ENCODE results near the gene PDSS2. TPM values are rescaled to one million over a fixed set of nuclear protein-coding genes. Genes with fewer than 3 reads are reported as not detected.
A peak's percentile ranks its signal among the peaks of the same experiment; 100 is the strongest.

The PDSS2 gene
- total RNA-seq, 1 experiment from 2014 or later, result 12.1 TPM

- Histone ChIP-seq H2BK5ac (ENCODE audit: insufficient read length, low read length) (no peak overlapping the region), H3K9ac (ENCODE audit: extremely low read depth, insufficient read length, low read length) (no peak overlapping the region), H3K9me3 (ENCODE audit: control insufficient read depth, low read depth, low read length) (no peaks in the 10 kb centered on the region), H3K23ac (ENCODE audit: insufficient read length, low read depth, low read length) (no peak overlapping the region), H4K20me1 (ENCODE audit: control insufficient read depth, insufficient read depth, insufficient read length) (no peaks in the 10 kb centered on the region), H2AFZ (ENCODE audit: low read length) (no peak overlapping the region), H3K4me2 (ENCODE audit: insufficient read depth, insufficient read length, low read length) (no peak overlapping the region), H3K14ac (ENCODE audit: insufficient read depth, low read length) (no peak overlapping the region), H3K23me2 (ENCODE audit: insufficient read length, low read depth, low read length, poor library complexity, severe bottlenecking) (no peaks in the 10 kb centered on the region), H3K27me3 (ENCODE audit: insufficient read depth, low read length) (no peaks in the 10 kb centered on the region), H3K79me2 (ENCODE audit: insufficient read depth, low read length) (no peaks in the 10 kb centered on the region), H3K4me1 (ENCODE audit: insufficient read depth, low read length) (no peaks in the 10 kb centered on the region), H4K91ac (ENCODE audit: insufficient read length, low read depth, low read length) (no peak overlapping the region), H3T11ph (ENCODE audit: low read length) (no peak overlapping the region), H2BK120ac (ENCODE audit: low read depth, low read length, poor library complexity, severe bottlenecking) (no peak overlapping the region), H2BK15ac (ENCODE audit: low read depth, low read length) (no peak overlapping the region), H4K5ac (ENCODE audit: insufficient read length, low read depth, low read length) (no peak overlapping the region), H4K8ac (replicated peaks; ENCODE audit: insufficient read length, low read depth, low read length) (no peak overlapping the region), H2BK20ac (ENCODE audit: low read depth, low read length, poor library complexity, severe bottlenecking) (no peak overlapping the region), H2AK5ac (ENCODE audit: insufficient read length, low read length) (no peak overlapping the region), H3K27ac (ENCODE audit: insufficient read length, low read depth, low read length) (no peak overlapping the region), H3K79me1 (ENCODE audit: insufficient read depth, low read depth, low read length, poor library complexity, severe bottlenecking) (no peaks in the 10 kb centered on the region), H3K18ac (ENCODE audit: insufficient read length, low read depth, low read length) (no peak overlapping the region), H2BK12ac (ENCODE audit: insufficient read length, low read depth, low read length) (no peak overlapping the region), H3K4ac (ENCODE audit: low read depth, low read length) (no peak overlapping the region), H3K56ac (ENCODE audit: insufficient read length, low read depth, low read length) (no peak overlapping the region)
- H3K9me3 Mint-ChIP-seq, result no peaks in the 10 kb centered on the region; a peak in 1 of 5 replicates
- no peaks in the 10 kb centered on the region for H3K4me1 Mint-ChIP-seq
- no peak for DNase-seq
- peaks cover 0 to 4% (median 0%) of the 10 kb centered on the region in 3 experiments; a peak in 3 of 7 replicates for H3K36me3 Mint-ChIP-seq (ENCODE audit: insufficient read depth in 1 of 3, low read depth in 3 of 3)
- peak overlapping the region in 1 of 3 experiments; percentile 19; a peak in 2 of 7 replicates for H3K27ac Mint-ChIP-seq
- TF ChIP-seq CTCF (conservative IDR thresholded peaks at IDR 0.05), result no peak
- no CpG with 5 or more reads among the region's 1 CpG for WGBS (ENCODE audit: extremely low coverage, insufficient read length, low lambda C conversion rate)
- H3K4me3 Mint-ChIP-seq, result no peak overlapping the region
- H3K27me3 Mint-ChIP-seq (ENCODE audit: low read depth), result no peaks in the 10 kb centered on the region
Observed at GRCh38 chr6:107369493-107369892, 89.9 kb downstream of the PDSS2 start.
